SW480 (cell line): ENCODE measurements around the gene PLEKHD1.

Experiments
- DNase-seq: peaks from one replicate; pipeline ENCODE4 v3.0.0-alpha.2; 2016; ENCODE audit warnings: low spot score

Gene PLEKHD1

GRCh38 chr14:69518289-69519101 lies 34.0 kb downstream of the PLEKHD1 start:
- DNase-seq = no peak

GRCh38 chr14:69519204-69520100 lies 34.9 kb downstream of the PLEKHD1 start:
- DNase-seq = peak; percentile 20

- DNase-seq = no peak
Measured at GRCh38 chr14:69522026-69522425, 37.5 kb downstream of the PLEKHD1 start.

- no peak for DNase-seq
Measured at GRCh38 chr14:69525896-69526295, 41.4 kb downstream of the PLEKHD1 start.

GRCh38 chr14:69527635-69528034 lies 43.1 kb downstream of the PLEKHD1 start:
- DNase-seq = no peak

GRCh38 chr14:69528143-69528542 lies 43.6 kb downstream of the PLEKHD1 start:
- no peak for DNase-seq

GRCh38 chr14:69528930-69529329 lies 44.4 kb downstream of the PLEKHD1 start:
- no peak for DNase-seq

GRCh38 chr14:69529563-69529962 lies 45.0 kb downstream of the PLEKHD1 start:
- no peak for DNase-seq

GRCh38 chr14:69530095-69530494 lies 45.6 kb downstream of the PLEKHD1 start:
- no peak for DNase-seq

GRCh38 chr14:69531135-69531534 lies 46.6 kb downstream of the PLEKHD1 start:
- no peak for DNase-seq

- DNase-seq = peak; percentile 11
Measured at GRCh38 chr14:69532561-69533340, 48.2 kb downstream of the PLEKHD1 start.

- DNase-seq = peak; percentile 69
Measured at GRCh38 chr14:69535230-69535848, 50.8 kb downstream of the PLEKHD1 start.

- DNase-seq = no peak
Measured at GRCh38 chr14:69536971-69537370, 52.4 kb downstream of the PLEKHD1 start.

- DNase-seq = no peak
Measured at GRCh38 chr14:69537900-69538299, 53.4 kb downstream of the PLEKHD1 start.

GRCh38 chr14:69538766-69539165 lies 54.2 kb downstream of the PLEKHD1 start:
- DNase-seq = no peak

GRCh38 chr14:69539631-69540410 lies 55.3 kb downstream of the PLEKHD1 start:
- no peak for DNase-seq

GRCh38 chr14:69540654-69541335 lies 56.3 kb downstream of the PLEKHD1 start:
- DNase-seq = no peak

- DNase-seq = no peak
Measured at GRCh38 chr14:69542311-69542710, 57.8 kb downstream of the PLEKHD1 start.

- DNase-seq = peak; percentile 94
Measured at GRCh38 chr14:69543341-69544115, 59.0 kb downstream of the PLEKHD1 start.
